Measurements from ENCODE around the gene REG3A. TPM values are rescaled to one million over a fixed set of nuclear protein-coding genes. Genes with fewer than 3 reads are reported as not detected.

REG3A gene
- total RNA-seq (10 to 100 TPM in 1 of 7 donors, 1 to 10 TPM in 2, not detected in 4; 3.2 to 11.2 (median 6.0) TPM), polyA plus RNA-seq (under 1 TPM in 1 of 3 donors, not detected in 2; 0.93 TPM)
- long read RNA-seq, donor 1 = 0 reads
- long read RNA-seq, donor 2 = 0 reads

GRCh38 chr2:79159653-79160052 lies at the start of gene REG3A:
Gene REG3A (minus strand): TSS chr2:79159753. CDS start chr2:79159405, 348 bp downstream.
- intact Hi-C loops (cut with DNase I; ENCODE audit: low total_unique reads) = no loop called here
- no peak within 1 kb of the TSS for H3K4me3 ChIP-seq

GRCh38 chr2:79200762-79201161 lies 41.2 kb upstream of the REG3A start:
- WGBS, 5 donors = 66 to 74% (median 73%) methylated on average over 1 of the region's 1 CpG
- intact Hi-C loops (cut with DNase I; ENCODE audit: low total_unique reads) = no loop called here

More at GRCh38 chr2:79159653-79160052, at the start of gene REG3A:
- no peak for DNase-seq
- H3K9me3 ChIP-seq = peaks cover 0 to 3% (median 0%) of the 10 kb centered on the region in 8 donors
- H3K27me3 ChIP-seq (replicated peaks in 1 of 7) = no peaks in the 10 kb centered on the region
- H3K4me1 ChIP-seq = no peaks in the 10 kb centered on the region
- H3K36me3 ChIP-seq = no peaks in the 10 kb centered on the region
- TF ChIP-seq POLR2A (IDR thresholded peaks at IDR 0.05) (no peak), CTCF (IDR thresholded peaks at IDR 0.05 in 8 of 11, conservative IDR thresholded peaks at IDR 0.05 in 3 of 11) (no peak), POLR2AphosphoS5 (IDR thresholded peaks at IDR 0.05) (no peak)
- no peak within 1 kb of the TSS for H3K27ac ChIP-seq

GRCh38 chr2:79191816-79192215 lies 32.3 kb upstream of the REG3A start:
- Histone ChIP-seq H3K27ac (no peak overlapping the region), H3K4me3 (no peak overlapping the region), H3K27me3 (replicated peaks in 1 of 7) (no peaks in the 10 kb centered on the region), H3K4me1 (no peaks in the 10 kb centered on the region), H3K36me3 (no peaks in the 10 kb centered on the region), H3K9me3 (no peaks in the 10 kb centered on the region)
- TF ChIP-seq POLR2A (IDR thresholded peaks at IDR 0.05) (no peak), CTCF (IDR thresholded peaks at IDR 0.05 in 8 of 11, conservative IDR thresholded peaks at IDR 0.05 in 3 of 11) (no peak)
- 77 to 87% (median 78%) methylated on average over 7 of the region's 7 CpGs for WGBS, 5 donors
- DNase-seq = no peak
- intact Hi-C loops (cut with DNase I; ENCODE audit: low total_unique reads) = no loop called here

More at GRCh38 chr2:79200762-79201161, 41.2 kb upstream of the REG3A start:
- Histone ChIP-seq H3K4me1 (no peaks in the 10 kb centered on the region), H3K27ac (no peak overlapping the region), H3K9me3 (no peaks in the 10 kb centered on the region), H3K36me3 (no peaks in the 10 kb centered on the region), H3K27me3 (replicated peaks in 1 of 7) (no peaks in the 10 kb centered on the region), H3K4me3 (no peak overlapping the region)
- DNase-seq = no peak
- TF ChIP-seq POLR2A (IDR thresholded peaks at IDR 0.05) = no peak
- no peak for TF ChIP-seq POLR2AphosphoS5 (IDR thresholded peaks at IDR 0.05)
- no peak for TF ChIP-seq CTCF (IDR thresholded peaks at IDR 0.05 in 8 of 11, conservative IDR thresholded peaks at IDR 0.05 in 3 of 11)

- Histone ChIP-seq H3K4me3 (no peak overlapping the region), H3K9me3 (no peaks in the 10 kb centered on the region), H3K4me1 (no peaks in the 10 kb centered on the region), H3K36me3 (no peaks in the 10 kb centered on the region), H3K27me3 (replicated peaks in 1 of 7) (no peaks in the 10 kb centered on the region), H3K27ac (no peak overlapping the region)
- TF ChIP-seq CTCF (IDR thresholded peaks at IDR 0.05 in 8 of 11, conservative IDR thresholded peaks at IDR 0.05 in 3 of 11) (no peak), POLR2AphosphoS5 (IDR thresholded peaks at IDR 0.05) (no peak), POLR2A (IDR thresholded peaks at IDR 0.05) (no peak)
- 69 to 81% (median 77%) methylated on average over 1 of the region's 1 CpG for WGBS, 5 donors
- intact Hi-C loops (cut with DNase I; ENCODE audit: low total_unique reads) = no loop called here
- no peak for DNase-seq
Measured at GRCh38 chr2:79191081-79191480, 31.5 kb upstream of the REG3A start.

All from spleen (tissue), 13 donors.